ENCODE data around the gene ABO.
"Not testable (repeated sequence)": the region's sequence is repeated elsewhere in the genome, so short reads cannot be mapped to it uniquely, and the experiment has no call there.

ABO gene

GRCh38 chr9:133242991-133243390 lies 32.0 kb downstream of the ABO start:
- no peak for DNase-seq (ENCODE audit: low spot score)

- DNase-seq (ENCODE audit: low spot score): no peak
Observed at GRCh38 chr9:133242241-133242640, 32.8 kb downstream of the ABO start.

- no peak for DNase-seq (ENCODE audit: low spot score)
Observed at GRCh38 chr9:133239533-133240090, 35.4 kb downstream of the ABO start.

- DNase-seq (ENCODE audit: low spot score): peak; percentile 15
Observed at GRCh38 chr9:133238851-133239532, 36.0 kb downstream of the ABO start.

- DNase-seq (ENCODE audit: low spot score): peak; percentile 6
Observed at GRCh38 chr9:133238272-133238850, 36.6 kb downstream of the ABO start.

GRCh38 chr9:133237035-133237731 lies 37.8 kb downstream of the ABO start:
- DNase-seq (ENCODE audit: low spot score): no peak

GRCh38 chr9:133236291-133237034 lies 38.5 kb downstream of the ABO start:
- not testable (repeated sequence) for DNase-seq (ENCODE audit: low spot score)

GRCh38 chr9:133235549-133236222 lies 39.3 kb downstream of the ABO start:
- no peak for DNase-seq (ENCODE audit: low spot score)

- no peak for DNase-seq (ENCODE audit: low spot score)
Observed at GRCh38 chr9:133234577-133235322, 40.3 kb downstream of the ABO start.

- DNase-seq (ENCODE audit: low spot score): no peak
Observed at GRCh38 chr9:133233681-133234432, 41.1 kb downstream of the ABO start.

- not testable (repeated sequence) for DNase-seq (ENCODE audit: low spot score)
Observed at GRCh38 chr9:133231934-133232568, 43.0 kb downstream of the ABO start.

GRCh38 chr9:133230514-133230913 lies 44.5 kb downstream of the ABO start:
- DNase-seq (ENCODE audit: low spot score): not testable (repeated sequence)

- DNase-seq (ENCODE audit: low spot score): no peak
Observed at GRCh38 chr9:133230093-133230492, 44.9 kb downstream of the ABO start.

GRCh38 chr9:133228474-133229193 lies 46.4 kb downstream of the ABO start:
- not testable (repeated sequence) for DNase-seq (ENCODE audit: low spot score)

GRCh38 chr9:133227996-133228395 lies 47.0 kb downstream of the ABO start:
- DNase-seq (ENCODE audit: low spot score): not testable (repeated sequence)

- no peak for DNase-seq (ENCODE audit: low spot score)
Observed at GRCh38 chr9:133227242-133227860, 47.6 kb downstream of the ABO start.

GRCh38 chr9:133226219-133227171 lies 48.5 kb downstream of the ABO start:
- no peak for DNase-seq (ENCODE audit: low spot score)
